HEK293 (cell line): ENCODE data around the gene ZNF853.

Source experiments
- CTCF ChIA-PET: fragments of 350-600 bp; formaldehyde crosslinking; extraction: SDS; loops from one replicate; lab custom pipeline; 2021; ENCODE audit warnings: antibody characterized with exemption; lab: Yijun Ruan, JAX
- POLR2A ChIA-PET: fragments of 300-600 bp; formaldehyde crosslinking; extraction: SDS; loops from one replicate; lab custom pipeline; 2020; ENCODE audit warnings: antibody characterized with exemption, inconsistent platforms; lab: Yijun Ruan, JAX
- H3K27ac ChIP-seq: fragments of 200-500 bp; sonication (Bioruptor generic); 2 replicates; pipeline ENCODE4 v1.5.1; 2014; ENCODE audit warnings: low read depth, low read length, control low read depth, inconsistent platforms; ENCODE audit errors: extremely low read depth
- H3K36me3 ChIP-seq, 2 experiments: fragments of 200-500 bp in 1 of 2; sonication (Bioruptor generic) in 1 of 2; 1 replicate in 1 of 2; 2 replicates in 1 of 2; pipeline ENCODE4 v1.5.1; 2014 to 2017; ENCODE audit warnings: inconsistent platforms in 2 of 2, low read length in 2 of 2; ENCODE audit not compliant: control insufficient read depth in 2 of 2, insufficient read depth in 1 of 2
- H3K4me1 ChIP-seq: fragments of 200-500 bp; sonication (Bioruptor generic); 2 replicates; pipeline ENCODE4 v1.5.1; 2014; ENCODE audit warnings: mild to moderate bottlenecking, low read length, inconsistent platforms; ENCODE audit not compliant: control insufficient read depth, insufficient read depth
- H3K4me3 ChIP-seq: 2 replicates; pipeline ENCODE4 v1.5.1; 2011; ENCODE audit warnings: low read depth, mild to moderate bottlenecking, control low read depth, low read length, moderate library complexity
- H3K9me3 ChIP-seq: fragments of 200-500 bp; sonication (Bioruptor generic); 2 replicates; pipeline ENCODE4 v1.5.1; 2014; ENCODE audit warnings: low read depth, low read length, inconsistent platforms; ENCODE audit not compliant: control insufficient read depth, insufficient read depth
- CTCF ChIP-seq: fragments of 450-650 bp; formaldehyde crosslinking; IDR thresholded peaks from 2 replicates; pipeline ENCODE4 v1.5.1; 2016; ENCODE audit warnings: missing biosample characterization, missing genetic modification characterization
- GLIS2 ChIP-seq: fragments of 450-650 bp; formaldehyde crosslinking; IDR thresholded peaks from 2 replicates; pipeline ENCODE4 v1.5.1; 2016; ENCODE audit warnings: missing biosample characterization, missing genetic modification characterization
- KLF9 ChIP-seq: fragments of 450-650 bp; formaldehyde crosslinking; IDR thresholded peaks from 2 replicates; pipeline ENCODE4 v1.5.1; 2016; ENCODE audit warnings: missing biosample characterization, missing genetic modification characterization, low read depth
- PBX3 ChIP-seq: sonication (generic); formaldehyde crosslinking; IDR thresholded peaks from 2 replicates; pipeline ENCODE4 v1.8.1; 2022; ENCODE audit warnings: mild to moderate bottlenecking, moderate library complexity, missing genetic modification reagents
- PRDM6 ChIP-seq: fragments of 450-650 bp; formaldehyde crosslinking; IDR thresholded peaks from 2 replicates; pipeline ENCODE4 v1.5.1; 2017; ENCODE audit warnings: missing biosample characterization, missing genetic modification characterization
- ZBTB8A ChIP-seq: fragments of 450-650 bp; formaldehyde crosslinking; IDR thresholded peaks from 2 replicates; pipeline ENCODE4 v1.5.1; 2016; ENCODE audit warnings: missing biosample characterization, missing genetic modification characterization
- ZNF121 ChIP-seq: fragments of 450-650 bp; formaldehyde crosslinking; IDR thresholded peaks from 2 replicates; pipeline ENCODE4 v1.5.1; 2016; ENCODE audit warnings: missing biosample characterization, missing genetic modification characterization
- ZNF157 ChIP-seq: fragments of 450-650 bp; formaldehyde crosslinking; IDR thresholded peaks from 2 replicates; pipeline ENCODE4 v1.5.1; 2016; ENCODE audit warnings: missing biosample characterization, missing genetic modification characterization
- ZNF221 ChIP-seq: fragments of 450-650 bp; formaldehyde crosslinking; IDR thresholded peaks from 2 replicates; pipeline ENCODE4 v1.5.1; 2017; ENCODE audit warnings: missing biosample characterization, missing genetic modification characterization, borderline replicate concordance
- ZNF292 ChIP-seq: fragments of 450-650 bp; formaldehyde crosslinking; IDR thresholded peaks from 2 replicates; pipeline ENCODE4 v1.5.1; 2016; ENCODE audit warnings: low read depth, missing biosample characterization, missing genetic modification characterization, borderline replicate concordance
- ZNF302 ChIP-seq: fragments of 450-650 bp; formaldehyde crosslinking; IDR thresholded peaks from 2 replicates; pipeline ENCODE4 v1.5.1; 2016; ENCODE audit warnings: missing biosample characterization, missing genetic modification characterization, low read depth
- ZNF37A ChIP-seq: fragments of 450-650 bp; IDR thresholded peaks from 2 replicates; pipeline ENCODE4 v1.5.1; 2018; ENCODE audit warnings: missing biosample characterization, missing genetic modification characterization
- ZNF404 ChIP-seq: fragments of 450-650 bp; formaldehyde crosslinking; IDR thresholded peaks from 2 replicates; pipeline ENCODE4 v1.5.1; 2017; ENCODE audit warnings: missing biosample characterization, missing genetic modification characterization
- ZNF423 ChIP-seq: fragments of 450-650 bp; formaldehyde crosslinking; IDR thresholded peaks from 2 replicates; pipeline ENCODE4 v1.5.1; 2016; ENCODE audit warnings: missing biosample characterization, missing genetic modification characterization
- ZNF510 ChIP-seq: fragments of 450-650 bp; formaldehyde crosslinking; IDR thresholded peaks from 2 replicates; pipeline ENCODE4 v1.5.1; 2018; ENCODE audit warnings: mild to moderate bottlenecking, missing genetic modification characterization, missing biosample characterization; ENCODE audit not compliant: insufficient replicate concordance
- ZNF560 ChIP-seq: fragments of 450-650 bp; formaldehyde crosslinking; IDR thresholded peaks from 2 replicates; pipeline ENCODE4 v1.5.1; 2017; ENCODE audit warnings: missing biosample characterization, missing genetic modification characterization, borderline replicate concordance
- ZNF621 ChIP-seq: fragments of 450-650 bp; formaldehyde crosslinking; IDR thresholded peaks from 2 replicates; pipeline ENCODE4 v1.5.1; 2017; ENCODE audit warnings: missing biosample characterization, missing genetic modification characterization
- ZNF624 ChIP-seq: fragments of 450-650 bp; formaldehyde crosslinking; IDR thresholded peaks from 2 replicates; pipeline ENCODE4 v1.5.1; 2017; ENCODE audit warnings: missing biosample characterization, missing genetic modification characterization
- ZNF692 ChIP-seq: fragments of 450-650 bp; formaldehyde crosslinking; IDR thresholded peaks from 2 replicates; pipeline ENCODE4 v1.5.1; 2016; ENCODE audit warnings: missing biosample characterization, missing genetic modification characterization
- ZNF830 ChIP-seq: fragments of 450-650 bp; IDR thresholded peaks from 2 replicates; pipeline ENCODE4 v1.5.0; 2018; ENCODE audit warnings: missing biosample characterization, missing genetic modification characterization, low read depth, mild to moderate bottlenecking, moderate library complexity
- ZSCAN30 ChIP-seq: fragments of 450-650 bp; IDR thresholded peaks from 2 replicates; pipeline ENCODE4 v1.5.1; 2018; ENCODE audit warnings: missing biosample characterization, mild to moderate bottlenecking, missing genetic modification characterization, moderate library complexity
- TF ChIP-seq, protein P1 (sequence below): fragments of 450-650 bp; formaldehyde crosslinking; IDR thresholded peaks from 2 replicates; pipeline ENCODE4 v1.5.1; 2016; ENCODE audit warnings: missing biosample characterization, missing genetic modification characterization
- TF ChIP-seq, protein P2 (sequence below): fragments of 450-650 bp; formaldehyde crosslinking; IDR thresholded peaks from 2 replicates; pipeline ENCODE4; 2016; ENCODE audit warnings: missing biosample characterization, missing genetic modification characterization

Gene ZNF853

DNA sequence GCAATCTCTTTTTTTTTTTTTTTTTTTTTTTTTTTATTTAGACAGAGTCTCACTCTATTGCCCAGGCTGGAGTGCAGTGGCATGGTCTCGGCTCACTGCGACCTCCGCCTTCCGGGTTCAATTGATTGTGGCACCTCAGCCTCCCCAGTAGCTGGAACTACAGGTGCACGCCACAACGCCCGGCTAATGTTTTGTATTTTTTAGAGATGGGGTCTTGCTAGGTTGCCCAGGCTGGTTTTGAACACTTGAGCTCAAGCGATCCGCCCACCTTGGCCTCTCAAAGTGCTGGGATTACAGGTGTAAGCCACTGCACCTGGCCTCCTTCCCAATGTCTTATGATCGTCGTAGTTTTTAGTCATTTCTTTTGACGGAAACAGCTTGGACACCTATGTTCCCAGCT is 6.6 kb upstream of the ZNF853 start:
- TF ChIP-seq ZNF292 (no peak), ZNF302 (no peak), ZNF621 (tag by site-specific recombination) (no peak), ZNF692 (tag by site-specific recombination) (no peak), ZNF121 (tag by site-specific recombination) (peak; percentile 81), ZBTB8A (tag by site-specific recombination) (no peak)
- TF ChIP-seq, protein P1, sequence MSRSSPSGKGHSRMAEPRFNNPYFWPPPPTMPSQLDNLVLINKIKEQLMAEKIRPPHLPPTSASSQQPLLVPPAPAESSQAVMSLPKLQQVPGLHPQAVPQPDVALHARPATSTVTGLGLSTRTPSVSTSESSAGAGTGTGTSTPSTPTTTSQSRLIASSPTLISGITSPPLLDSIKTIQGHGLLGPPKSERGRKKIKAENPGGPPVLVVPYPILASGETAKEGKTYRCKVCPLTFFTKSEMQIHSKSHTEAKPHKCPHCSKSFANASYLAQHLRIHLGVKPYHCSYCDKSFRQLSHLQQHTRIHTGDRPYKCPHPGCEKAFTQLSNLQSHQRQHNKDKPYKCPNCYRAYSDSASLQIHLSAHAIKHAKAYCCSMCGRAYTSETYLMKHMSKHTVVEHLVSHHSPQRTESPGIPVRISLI, result no peak
- CTCF ChIA-PET, result interaction anchor here (0.5 to 0.8 kb wide), 5 partner anchors 9 to 709 kb away, joined by 3 to 4 read pairs (median 3); no protein-coding TSS in a partner anchor

DNA sequence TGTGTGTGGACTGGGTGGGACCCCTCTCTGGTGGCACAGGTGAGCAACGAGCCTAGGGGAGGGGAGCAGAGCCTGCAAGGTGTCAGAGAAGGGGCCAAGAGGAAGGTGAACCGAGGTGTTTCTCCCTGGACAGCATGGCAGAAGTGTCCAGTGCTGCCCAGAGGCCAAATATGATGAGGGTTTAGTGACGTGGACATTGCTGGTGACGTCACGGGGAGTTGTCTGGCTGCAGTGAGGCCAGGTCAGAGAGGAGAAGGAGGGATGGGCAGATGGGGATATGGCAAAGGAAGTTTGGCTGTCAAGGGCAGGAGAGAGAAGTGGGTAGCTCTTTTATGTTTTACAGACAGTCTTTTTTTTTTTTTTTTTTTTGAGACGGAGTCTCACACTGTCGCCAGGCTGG is 2.6 kb upstream of the ZNF853 start:
- peaks cover 0 to 9% of the 10 kb centered on the region in 2 experiments; a peak in 2 of 3 replicates for H3K36me3 ChIP-seq
- TF ChIP-seq ZNF510 (tag by site-specific recombination) (no peak), ZNF157 (tag by site-specific recombination) (no peak), ZNF221 (tag by site-specific recombination) (no peak)
- TF ChIP-seq, protein P2, sequence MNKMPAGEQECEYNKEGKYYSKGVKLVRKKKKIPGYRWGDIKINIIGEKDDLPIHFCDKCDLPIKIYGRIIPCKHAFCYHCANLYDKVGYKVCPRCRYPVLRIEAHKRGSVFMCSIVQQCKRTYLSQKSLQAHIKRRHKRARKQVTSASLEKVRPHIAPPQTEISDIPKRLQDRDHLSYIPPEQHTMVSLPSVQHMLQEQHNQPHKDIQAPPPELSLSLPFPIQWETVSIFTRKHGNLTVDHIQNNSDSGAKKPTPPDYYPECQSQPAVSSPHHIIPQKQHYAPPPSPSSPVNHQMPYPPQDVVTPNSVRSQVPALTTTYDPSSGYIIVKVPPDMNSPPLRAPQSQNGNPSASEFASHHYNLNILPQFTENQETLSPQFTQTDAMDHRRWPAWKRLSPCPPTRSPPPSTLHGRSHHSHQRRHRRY (tag by site-specific recombination), result no peak
- H3K9me3 ChIP-seq, result no peaks in the 10 kb centered on the region
- H3K27ac ChIP-seq, result no peak overlapping the region
- CTCF ChIA-PET, result interaction anchor here (1.5 kb wide), 1 partner anchor 9 kb away, joined by 3 read pairs; no protein-coding TSS in a partner anchor
- POLR2A ChIA-PET, result no interaction called here
- H3K4me3 ChIP-seq, result no peak overlapping the region
- no peaks in the 10 kb centered on the region for H3K4me1 ChIP-seq

More for the DNA sequence above, 6.6 kb upstream of the ZNF853 start:
- no peak overlapping the region for H3K27ac ChIP-seq
- H3K9me3 ChIP-seq, result no peaks in the 10 kb centered on the region
- no peaks in the 10 kb centered on the region for H3K4me1 ChIP-seq
- POLR2A ChIA-PET, result interaction anchor here (0.6 kb wide), 2 partner anchors 48 to 49 kb away, joined by 3 to 4 read pairs; no protein-coding TSS in a partner anchor
- peaks cover 2 to 15% of the 10 kb centered on the region in 2 experiments; a peak in 2 of 3 replicates for H3K36me3 ChIP-seq
- no peak overlapping the region for H3K4me3 ChIP-seq

DNA sequence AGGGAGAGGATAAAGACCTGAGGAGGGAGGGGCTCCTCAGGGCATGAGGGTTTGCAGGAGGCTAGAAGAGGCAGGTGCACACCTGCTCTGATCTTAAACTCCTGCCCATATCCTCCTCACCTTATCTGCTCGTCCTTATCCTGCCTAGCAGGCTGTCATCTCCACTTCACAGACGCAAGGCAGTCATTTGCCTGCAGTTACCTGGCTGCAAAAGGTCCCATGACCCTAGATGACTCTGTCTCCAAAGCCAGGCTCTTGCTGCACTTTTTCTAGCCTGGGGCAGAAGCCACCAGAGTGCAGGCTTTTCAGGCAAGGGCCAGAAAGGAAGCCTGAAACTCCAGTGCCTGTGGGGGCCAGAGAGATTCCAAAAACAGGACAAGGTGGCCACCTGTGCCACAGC is 1.7 kb upstream of the ZNF853 start:
- CTCF ChIA-PET, result no interaction called here
- TF ChIP-seq PBX3 (CRISPR knock-in tag) (no peak), ZNF37A (no peak), PRDM6 (no peak), ZNF560 (tag by site-specific recombination) (no peak), ZNF510 (tag by site-specific recombination) (no peak), GLIS2 (tag by site-specific recombination) (no peak), ZNF404 (no peak), ZNF423 (tag by site-specific recombination) (no peak), ZSCAN30 (no peak), KLF9 (tag by site-specific recombination) (no peak), CTCF (tag by site-specific recombination) (no peak), ZNF830 (tag by site-specific recombination) (no peak), ZNF624 (tag by site-specific recombination) (no peak)
- Histone ChIP-seq H3K4me3 (no peak overlapping the region), H3K9me3 (no peaks in the 10 kb centered on the region), H3K4me1 (no peaks in the 10 kb centered on the region), H3K36me3 (peaks cover 3 to 9% of the 10 kb centered on the region in 2 experiments; a peak in 2 of 3 replicates), H3K27ac (no peak overlapping the region)
- POLR2A ChIA-PET, result no interaction called here
